Esophagus muscularis mucosa (tissue), 4 donors: ENCODE data around the gene OR6N2. TPM values are rescaled to one million over a fixed set of nuclear protein-coding genes. Genes with fewer than 3 reads are reported as not detected.

Experiments
- DNase-seq: peaks from one replicate; pipeline ENCODE4 v3.0.0-alpha.2; 2017; ENCODE audit errors: extremely low spot score
- H3K27ac ChIP-seq, 4 donors: fragments of 200-600 bp; sonication (generic); replicated peaks in 1 of 4; 1 replicate in 3 of 4; 2 replicates in 1 of 4; pipeline ENCODE4 v1.5.1; 2016 to 2019; ENCODE audit warnings: mild to moderate bottlenecking in 1 of 4
- H3K27me3 ChIP-seq, 4 donors: fragments of 200-600 bp; sonication (generic); one replicate each; pipeline versions ENCODE4 v1.5.1 to v1.6.0; 2016 to 2019
- H3K36me3 ChIP-seq, 4 donors: fragments of 200-600 bp; sonication (generic); one replicate each; pipeline ENCODE4 v1.5.1; 2016 to 2019
- H3K4me1 ChIP-seq, 4 donors: fragments of 200-600 bp; sonication (generic); one replicate each; pipeline ENCODE4 v1.5.1; 2016 to 2019
- H3K4me3 ChIP-seq, 4 donors: fragments of 200-600 bp; sonication (generic); 1 replicate in 2 of 4; 2 replicates in 2 of 4; pipeline ENCODE4 v1.5.1; 2016 to 2019; ENCODE audit warnings: mild to moderate bottlenecking in 4 of 4, moderate library complexity in 1 of 4
- H3K9me3 ChIP-seq, 4 donors: fragments of 200-600 bp; sonication (generic); 1 replicate in 3 of 4; 2 replicates in 1 of 4; pipeline ENCODE4 v1.5.1; 2016 to 2019
- CTCF ChIP-seq, 3 experiments: fragments of 200-600 bp in 2 of 3; fragments of 450-650 bp in 1 of 3; sonication (generic) in 2 of 3; IDR thresholded peaks; one replicate each; pipeline ENCODE4 v1.5.1; 2017 to 2019; ENCODE audit warnings: antibody characterized with exemption in 3 of 3, mild to moderate bottlenecking in 2 of 3, moderate library complexity in 1 of 3
- EP300 ChIP-seq: sonication (generic); formaldehyde crosslinking; IDR thresholded peaks from one replicate; pipeline ENCODE4 v1.6.1; 2017; ENCODE audit warnings: antibody characterized with exemption
- POLR2A ChIP-seq: fragments of 450-650 bp; IDR thresholded peaks from one replicate; pipeline ENCODE4 v1.6.1; 2017; ENCODE audit warnings: antibody characterized with exemption, moderate library complexity, mild to moderate bottlenecking, low read depth
- POLR2AphosphoS5 ChIP-seq, 2 donors: sonication (generic); formaldehyde crosslinking; IDR thresholded peaks; one replicate each; pipeline ENCODE4 v1.6.1; 2017; ENCODE audit warnings: antibody characterized with exemption in 2 of 2
- WGBS: methylation state at CpG from one replicate; pipeline ENCODE4 v1.1.5; 2018; 5-methylcytosine and 5-hydroxymethylcytosine counted together
- intact Hi-C: fragments of 100-400 bp; cut with DNase I; formaldehyde crosslinking; loops from one replicate; pipeline ENCODE4 v1.15.1; 2023
- total RNA-seq, 4 donors: library from RNA; depleted of rRNA; stranded (reverse); fragments of >200 nt; gene quantifications; one replicate each; pipeline versions ENCODE4 v1.1.0 to v1.2.1, GENCODE V29; 2016

The OR6N2 gene
- total RNA-seq, 4 donors from 2014 or later: not detected

GRCh38 chr1:158818975-158819431 lies 38.0 kb upstream of the OR6N2 start:
- Histone ChIP-seq H3K4me3 (no peak overlapping the region), H3K36me3 (no peaks in the 10 kb centered on the region), H3K4me1 (no peaks in the 10 kb centered on the region), H3K27me3 (no peaks in the 10 kb centered on the region), H3K27ac (no peak overlapping the region), H3K9me3 (no peaks in the 10 kb centered on the region)
- TF ChIP-seq POLR2A (no peak), CTCF (IDR thresholded peaks at IDR 0.05) (no peak), POLR2AphosphoS5 (IDR thresholded peaks at IDR 0.05) (no peak), EP300 (no peak)
- DNase-seq: no peak
- WGBS: 82% methylated on average over 1 of the region's 1 CpG
- intact Hi-C loops: no loop called here

GRCh38 chr1:158818560-158818959 lies 37.6 kb upstream of the OR6N2 start:
- no peak for TF ChIP-seq POLR2A
- TF ChIP-seq EP300: no peak
- TF ChIP-seq POLR2AphosphoS5 (IDR thresholded peaks at IDR 0.05): no peak
- TF ChIP-seq CTCF (IDR thresholded peaks at IDR 0.05): no peak
- Histone ChIP-seq H3K36me3 (no peaks in the 10 kb centered on the region), H3K27ac (no peak overlapping the region), H3K9me3 (no peaks in the 10 kb centered on the region), H3K4me1 (no peaks in the 10 kb centered on the region), H3K4me3 (no peak overlapping the region), H3K27me3 (no peaks in the 10 kb centered on the region)
- WGBS: 83% methylated on average over 1 of the region's 1 CpG
- no peak for DNase-seq
- intact Hi-C loops: no loop called here

GRCh38 chr1:158814970-158815369 lies 34.0 kb upstream of the OR6N2 start:
- Histone ChIP-seq H3K4me1 (no peaks in the 10 kb centered on the region), H3K4me3 (no peak overlapping the region), H3K27ac (no peak overlapping the region), H3K9me3 (no peaks in the 10 kb centered on the region), H3K36me3 (no peaks in the 10 kb centered on the region), H3K27me3 (no peaks in the 10 kb centered on the region)
- WGBS: 7% methylated on average over 1 of the region's 1 CpG
- intact Hi-C loops: no loop called here
- no peak for DNase-seq
- TF ChIP-seq POLR2AphosphoS5 (IDR thresholded peaks at IDR 0.05) (no peak), POLR2A (no peak), EP300 (no peak), CTCF (IDR thresholded peaks at IDR 0.05) (no peak)

- no peak overlapping the region for H3K4me3 ChIP-seq
- H3K27me3 ChIP-seq: peaks cover 0 to 8% (median 0%) of the 10 kb centered on the region in 4 donors
- TF ChIP-seq CTCF (IDR thresholded peaks at IDR 0.05) (no peak), POLR2A (no peak), EP300 (no peak), POLR2AphosphoS5 (IDR thresholded peaks at IDR 0.05) (no peak)
- H3K36me3 ChIP-seq: no peaks in the 10 kb centered on the region
- DNase-seq: no peak
- H3K27ac ChIP-seq: no peak overlapping the region
- 44% methylated on average over 3 of the region's 3 CpGs for WGBS
- H3K9me3 ChIP-seq: no peaks in the 10 kb centered on the region
- no peaks in the 10 kb centered on the region for H3K4me1 ChIP-seq
- intact Hi-C loops: no loop called here
These were observed 32.2 kb upstream of the OR6N2 start for GRCh38 chr1:158813164-158813563.

- no peak for DNase-seq
- Histone ChIP-seq H3K4me3 (no peak overlapping the region), H3K27me3 (peaks cover 0 to 8% (median 0%) of the 10 kb centered on the region in 4 donors), H3K36me3 (no peaks in the 10 kb centered on the region), H3K9me3 (no peaks in the 10 kb centered on the region), H3K27ac (no peak overlapping the region), H3K4me1 (no peaks in the 10 kb centered on the region)
- 55% methylated on average over 2 of the region's 2 CpGs for WGBS
- TF ChIP-seq POLR2AphosphoS5 (IDR thresholded peaks at IDR 0.05): no peak
- TF ChIP-seq CTCF (IDR thresholded peaks at IDR 0.05): no peak
- TF ChIP-seq POLR2A: no peak
- TF ChIP-seq EP300: no peak
- intact Hi-C loops: no loop called here
These were observed 31.3 kb upstream of the OR6N2 start for GRCh38 chr1:158812336-158812735.
